HepG2 (cell line): ENCODE data around the gene CTU2. TPM values are rescaled to one million over a fixed set of nuclear protein-coding genes. Genes with fewer than 3 reads are reported as not detected.

ENCODE experiments used
- BRCA1 ChIP-seq: sonication (generic); formaldehyde crosslinking; IDR thresholded peaks from 2 replicates; pipeline ENCODE4 v1.4.0; 2020; ENCODE audit warnings: missing genetic modification reagents
- BRF2 ChIP-seq: sonication (generic); formaldehyde crosslinking; IDR thresholded peaks from 2 replicates; pipeline ENCODE4 v1.8.1; 2022; ENCODE audit warnings: mild to moderate bottlenecking, missing genetic modification reagents
- CBX5 ChIP-seq: sonication (generic); formaldehyde crosslinking; IDR thresholded peaks from 2 replicates; pipeline ENCODE4 v1.4.0; 2020; ENCODE audit warnings: missing genetic modification reagents, borderline replicate concordance
- ZBTB21 ChIP-seq: sonication (generic); formaldehyde crosslinking; IDR thresholded peaks from 2 replicates; pipeline ENCODE4 v1.4.0; 2020; ENCODE audit warnings: missing genetic modification reagents
- ZNF605 ChIP-seq: sonication (generic); formaldehyde crosslinking; IDR thresholded peaks from 2 replicates; pipeline ENCODE4 v1.8.0; 2022; ENCODE audit warnings: mild to moderate bottlenecking, missing genetic modification reagents
- ZNF644 ChIP-seq: IDR thresholded peaks from 2 replicates; pipeline ENCODE4 v1.6.1; 2016; ENCODE audit warnings: low read depth
- ZNF816 ChIP-seq: sonication (generic); formaldehyde crosslinking; IDR thresholded peaks from 2 replicates; pipeline ENCODE4 v1.8.0; 2022; ENCODE audit warnings: missing genetic modification reagents, mild to moderate bottlenecking, borderline replicate concordance
- polyA plus RNA-seq, 8 experiments: library from polyadenylated mRNA; depleted of rRNA in 3 of 8; stranded (reverse) in 7 of 8; unstranded in 1 of 8; fragments of >200 nt; fragmentation: Illumina TruSeq in 4 of 8; extraction: Trizol in 4 of 8; gene quantifications; 2 replicates each; pipeline versions ENCODE4 v1.2.1 to v1.2.3, GENCODE V29; 2011 to 2016; ENCODE audit warnings: low read depth in 4 of 8, missing spikeins in 1 of 8, mixed read lengths in 1 of 8; ENCODE audit not compliant: insufficient read depth in 1 of 8
- total RNA-seq, 5 experiments: library from RNA; depleted of rRNA; stranded (reverse); fragments of >200 nt; fragmentation: Illumina TruSeq; extraction: Trizol; gene quantifications; 2 replicates each; pipeline ENCODE4 v1.2.3, GENCODE V29; 2016; ENCODE audit warnings: low read depth in 1 of 5
- TF ChIP-seq, protein P1 (sequence below): sonication (generic); formaldehyde crosslinking; IDR thresholded peaks from 2 replicates; pipeline ENCODE4 v1.5.1; 2020; ENCODE audit warnings: mild to moderate bottlenecking, missing genetic modification reagents
- TF ChIP-seq, protein P2 (sequence below), 2 experiments: fragments of 450-650 bp in 1 of 2; sonication (generic) in 1 of 2; formaldehyde crosslinking; IDR thresholded peaks; 2 replicates each; pipeline versions ENCODE4 v1.5.0 to v1.8.0; 2020 to 2022; ENCODE audit warnings: mild to moderate bottlenecking in 1 of 2, missing genetic modification reagents in 1 of 2
- TF ChIP-seq, protein P3 (sequence below): sonication (generic); formaldehyde crosslinking; IDR thresholded peaks from 2 replicates; pipeline ENCODE4 v1.5.1; 2020; ENCODE audit warnings: mild to moderate bottlenecking, missing genetic modification reagents, borderline replicate concordance
- TF ChIP-seq, protein P4 (sequence below): sonication (generic); formaldehyde crosslinking; IDR thresholded peaks from 2 replicates; pipeline ENCODE4 v1.4.0; 2020; ENCODE audit warnings: mild to moderate bottlenecking, missing genetic modification reagents
- TF ChIP-seq, protein P5 (sequence below): sonication (generic); formaldehyde crosslinking; IDR thresholded peaks from 2 replicates; pipeline ENCODE4 v1.8.0; 2022; ENCODE audit warnings: low read depth, missing genetic modification reagents

CTU2 gene
- total and polyA plus RNA-seq, 2 of the 13 experiments (the other 11 are each of a cell fraction or from before 2014, with no cell fraction given): 13.3 to 21.9 TPM

GRCh38 chr16:88662843-88663606 lies 43.3 kb upstream of the CTU2 start, which contains the start of gene MVD (continued):
- TF ChIP-seq, protein P1, sequence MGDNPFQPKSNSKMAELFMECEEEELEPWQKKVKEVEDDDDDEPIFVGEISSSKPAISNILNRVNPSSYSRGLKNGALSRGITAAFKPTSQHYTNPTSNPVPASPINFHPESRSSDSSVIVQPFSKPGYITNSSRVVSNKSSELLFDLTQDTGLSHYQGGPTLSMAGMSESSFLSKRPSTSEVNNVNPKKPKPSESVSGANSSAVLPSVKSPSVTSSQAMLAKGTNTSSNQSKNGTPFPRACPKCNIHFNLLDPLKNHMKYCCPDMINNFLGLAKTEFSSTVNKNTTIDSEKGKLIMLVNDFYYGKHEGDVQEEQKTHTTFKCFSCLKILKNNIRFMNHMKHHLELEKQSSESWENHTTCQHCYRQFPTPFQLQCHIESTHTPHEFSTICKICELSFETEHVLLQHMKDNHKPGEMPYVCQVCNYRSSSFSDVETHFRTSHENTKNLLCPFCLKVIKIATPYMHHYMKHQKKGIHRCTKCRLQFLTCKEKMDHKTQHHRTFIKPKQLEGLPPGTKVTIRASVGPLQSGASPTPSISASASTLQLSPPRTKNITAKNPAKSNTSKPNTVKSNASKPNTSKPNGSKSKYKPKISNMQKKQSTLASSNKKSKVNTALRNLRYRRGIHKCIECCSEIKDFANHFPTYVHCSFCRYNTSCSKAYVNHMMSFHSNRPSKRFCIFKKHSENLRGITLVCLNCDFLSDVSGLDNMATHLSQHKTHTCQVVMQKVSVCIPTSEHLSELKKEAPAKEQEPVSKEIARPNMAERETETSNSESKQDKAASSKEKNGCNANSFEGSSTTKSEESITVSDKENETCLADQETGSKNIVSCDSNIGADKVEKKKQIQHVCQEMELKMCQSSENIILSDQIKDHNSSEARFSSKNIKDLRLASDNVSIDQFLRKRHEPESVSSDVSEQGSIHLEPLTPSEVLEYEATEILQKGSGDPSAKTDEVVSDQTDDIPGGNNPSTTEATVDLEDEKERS (CRISPR knock-in tag): 0 out of 2 replicates have a peak, but pooled peaks have one; percentile 28
- 0 out of 2 replicates have a peak, but pooled peaks have one; percentile 26 for TF ChIP-seq BRF2 (CRISPR knock-in tag)
- TF ChIP-seq, protein P2, sequence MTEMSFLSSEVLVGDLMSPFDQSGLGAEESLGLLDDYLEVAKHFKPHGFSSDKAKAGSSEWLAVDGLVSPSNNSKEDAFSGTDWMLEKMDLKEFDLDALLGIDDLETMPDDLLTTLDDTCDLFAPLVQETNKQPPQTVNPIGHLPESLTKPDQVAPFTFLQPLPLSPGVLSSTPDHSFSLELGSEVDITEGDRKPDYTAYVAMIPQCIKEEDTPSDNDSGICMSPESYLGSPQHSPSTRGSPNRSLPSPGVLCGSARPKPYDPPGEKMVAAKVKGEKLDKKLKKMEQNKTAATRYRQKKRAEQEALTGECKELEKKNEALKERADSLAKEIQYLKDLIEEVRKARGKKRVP (CRISPR knock-in tag; IDR thresholded peaks at IDR 0.05): peak in 1 of 2 experiments; percentile 11; a peak in 1 of 4 replicates
- TF ChIP-seq CBX5 (CRISPR knock-in tag): no peak; the same call in 1 of the 2 replicates
- no peak for TF ChIP-seq ZNF644 (CRISPR knock-in tag)
- TF ChIP-seq BRCA1 (CRISPR knock-in tag): no peak; the same call in none of the 2 replicates
- TF ChIP-seq ZNF605 (CRISPR knock-in tag): peak; percentile 98
- TF ChIP-seq, protein P3, sequence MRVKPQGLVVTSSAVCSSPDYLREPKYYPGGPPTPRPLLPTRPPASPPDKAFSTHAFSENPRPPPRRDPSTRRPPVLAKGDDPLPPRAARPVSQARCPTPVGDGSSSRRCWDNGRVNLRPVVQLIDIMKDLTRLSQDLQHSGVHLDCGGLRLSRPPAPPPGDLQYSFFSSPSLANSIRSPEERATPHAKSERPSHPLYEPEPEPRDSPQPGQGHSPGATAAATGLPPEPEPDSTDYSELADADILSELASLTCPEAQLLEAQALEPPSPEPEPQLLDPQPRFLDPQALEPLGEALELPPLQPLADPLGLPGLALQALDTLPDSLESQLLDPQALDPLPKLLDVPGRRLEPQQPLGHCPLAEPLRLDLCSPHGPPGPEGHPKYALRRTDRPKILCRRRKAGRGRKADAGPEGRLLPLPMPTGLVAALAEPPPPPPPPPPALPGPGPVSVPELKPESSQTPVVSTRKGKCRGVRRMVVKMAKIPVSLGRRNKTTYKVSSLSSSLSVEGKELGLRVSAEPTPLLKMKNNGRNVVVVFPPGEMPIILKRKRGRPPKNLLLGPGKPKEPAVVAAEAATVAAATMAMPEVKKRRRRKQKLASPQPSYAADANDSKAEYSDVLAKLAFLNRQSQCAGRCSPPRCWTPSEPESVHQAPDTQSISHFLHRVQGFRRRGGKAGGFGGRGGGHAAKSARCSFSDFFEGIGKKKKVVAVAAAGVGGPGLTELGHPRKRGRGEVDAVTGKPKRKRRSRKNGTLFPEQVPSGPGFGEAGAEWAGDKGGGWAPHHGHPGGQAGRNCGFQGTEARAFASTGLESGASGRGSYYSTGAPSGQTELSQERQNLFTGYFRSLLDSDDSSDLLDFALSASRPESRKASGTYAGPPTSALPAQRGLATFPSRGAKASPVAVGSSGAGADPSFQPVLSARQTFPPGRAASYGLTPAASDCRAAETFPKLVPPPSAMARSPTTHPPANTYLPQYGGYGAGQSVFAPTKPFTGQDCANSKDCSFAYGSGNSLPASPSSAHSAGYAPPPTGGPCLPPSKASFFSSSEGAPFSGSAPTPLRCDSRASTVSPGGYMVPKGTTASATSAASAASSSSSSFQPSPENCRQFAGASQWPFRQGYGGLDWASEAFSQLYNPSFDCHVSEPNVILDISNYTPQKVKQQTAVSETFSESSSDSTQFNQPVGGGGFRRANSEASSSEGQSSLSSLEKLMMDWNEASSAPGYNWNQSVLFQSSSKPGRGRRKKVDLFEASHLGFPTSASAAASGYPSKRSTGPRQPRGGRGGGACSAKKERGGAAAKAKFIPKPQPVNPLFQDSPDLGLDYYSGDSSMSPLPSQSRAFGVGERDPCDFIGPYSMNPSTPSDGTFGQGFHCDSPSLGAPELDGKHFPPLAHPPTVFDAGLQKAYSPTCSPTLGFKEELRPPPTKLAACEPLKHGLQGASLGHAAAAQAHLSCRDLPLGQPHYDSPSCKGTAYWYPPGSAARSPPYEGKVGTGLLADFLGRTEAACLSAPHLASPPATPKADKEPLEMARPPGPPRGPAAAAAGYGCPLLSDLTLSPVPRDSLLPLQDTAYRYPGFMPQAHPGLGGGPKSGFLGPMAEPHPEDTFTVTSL (CRISPR knock-in tag): no peak
- TF ChIP-seq, protein P4, sequence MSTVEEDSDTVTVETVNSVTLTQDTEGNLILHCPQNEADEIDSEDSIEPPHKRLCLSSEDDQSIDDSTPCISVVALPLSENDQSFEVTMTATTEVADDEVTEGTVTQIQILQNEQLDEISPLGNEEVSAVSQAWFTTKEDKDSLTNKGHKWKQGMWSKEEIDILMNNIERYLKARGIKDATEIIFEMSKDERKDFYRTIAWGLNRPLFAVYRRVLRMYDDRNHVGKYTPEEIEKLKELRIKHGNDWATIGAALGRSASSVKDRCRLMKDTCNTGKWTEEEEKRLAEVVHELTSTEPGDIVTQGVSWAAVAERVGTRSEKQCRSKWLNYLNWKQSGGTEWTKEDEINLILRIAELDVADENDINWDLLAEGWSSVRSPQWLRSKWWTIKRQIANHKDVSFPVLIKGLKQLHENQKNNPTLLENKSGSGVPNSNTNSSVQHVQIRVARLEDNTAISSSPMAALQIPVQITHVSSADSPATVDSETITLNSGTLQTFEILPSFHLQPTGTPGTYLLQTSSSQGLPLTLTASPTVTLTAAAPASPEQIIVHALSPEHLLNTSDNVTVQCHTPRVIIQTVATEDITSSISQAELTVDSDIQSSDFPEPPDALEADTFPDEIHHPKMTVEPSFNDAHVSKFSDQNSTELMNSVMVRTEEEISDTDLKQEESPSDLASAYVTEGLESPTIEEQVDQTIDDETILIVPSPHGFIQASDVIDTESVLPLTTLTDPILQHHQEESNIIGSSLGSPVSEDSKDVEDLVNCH (CRISPR knock-in tag): no peak
- peak; percentile 83; the same call in 1 of the 2 replicates for TF ChIP-seq ZNF816 (CRISPR knock-in tag)
- TF ChIP-seq, protein P5, sequence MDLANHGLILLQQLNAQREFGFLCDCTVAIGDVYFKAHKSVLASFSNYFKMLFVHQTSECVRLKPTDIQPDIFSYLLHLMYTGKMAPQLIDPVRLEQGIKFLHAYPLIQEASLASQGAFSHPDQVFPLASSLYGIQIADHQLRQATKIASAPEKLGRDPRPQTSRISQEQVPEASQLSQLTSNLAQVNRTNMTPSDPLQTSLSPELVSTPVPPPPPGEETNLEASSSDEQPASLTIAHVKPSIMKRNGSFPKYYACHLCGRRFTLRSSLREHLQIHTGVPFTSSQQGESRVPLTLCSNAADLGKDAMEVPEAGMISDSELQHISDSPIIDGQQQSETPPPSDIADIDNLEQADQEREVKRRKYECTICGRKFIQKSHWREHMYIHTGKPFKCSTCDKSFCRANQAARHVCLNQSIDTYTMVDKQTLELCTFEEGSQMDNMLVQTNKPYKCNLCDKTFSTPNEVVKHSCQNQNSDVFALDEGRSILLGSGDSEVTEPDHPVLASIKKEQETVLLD: 0 out of 2 replicates have a peak, but pooled peaks have one; percentile 21
- no peak for TF ChIP-seq ZBTB21 (CRISPR knock-in tag)
